Spleen (tissue), 7 donors: Measurements from ENCODE around the gene LPIN3.

Source experiments
- CTCF ChIP-seq, 11 experiments: fragments of 200-600 bp in 7 of 11; fragments of 450-650 bp in 4 of 11; sonication (generic) in 4 of 11; IDR thresholded peaks in 8 of 11; conservative IDR thresholded peaks in 3 of 11; 1 replicate in 7 of 11; 2 replicates in 4 of 11; pipeline versions ENCODE4 v1.4.0 to v1.8.0; 2016 to 2021; ENCODE audit warnings: antibody characterized with exemption in 11 of 11, inconsistent platforms in 4 of 11, mild to moderate bottlenecking in 1 of 11
- POLR2A ChIP-seq, 3 donors: fragments of 450-650 bp; IDR thresholded peaks; one replicate each; pipeline ENCODE4 v1.5.1; 2017; ENCODE audit warnings: antibody characterized with exemption in 3 of 3, mild to moderate bottlenecking in 1 of 3
- POLR2AphosphoS5 ChIP-seq, 3 donors: sonication (generic); formaldehyde crosslinking; IDR thresholded peaks; one replicate each; pipeline ENCODE4 v1.5.1; 2017; ENCODE audit warnings: antibody characterized with exemption in 3 of 3
- donor health status: DM: no; HTN: no; CAD: no; lungs with moderate emphysema.
- donor health status: DM: no; HTN: no; CAD: no.
- donor health status: DM: no; HTN: no; CAD: no.

- TF ChIP-seq CTCF (IDR thresholded peaks at IDR 0.05 in 8 of 11, conservative IDR thresholded peaks at IDR 0.05 in 3 of 11) = no peak
- TF ChIP-seq POLR2AphosphoS5 (IDR thresholded peaks at IDR 0.05) = no peak
- TF ChIP-seq POLR2A (IDR thresholded peaks at IDR 0.05) = no peak
Observed at GRCh38 chr20:41380551-41381193, 40.1 kb downstream of the LPIN3 start.
